GM19397 (cell line): ENCODE measurements around the gene TENM4.

Source experiments
- ATAC-seq: cut with Tn5 transposase; IDR thresholded peaks from one replicate; pipeline ENCODE4 v1.9.1; 2021; ENCODE audit warnings: mild to moderate bottlenecking, moderate library complexity; ENCODE audit not compliant: unreplicated experiment

TENM4 gene

DNA sequence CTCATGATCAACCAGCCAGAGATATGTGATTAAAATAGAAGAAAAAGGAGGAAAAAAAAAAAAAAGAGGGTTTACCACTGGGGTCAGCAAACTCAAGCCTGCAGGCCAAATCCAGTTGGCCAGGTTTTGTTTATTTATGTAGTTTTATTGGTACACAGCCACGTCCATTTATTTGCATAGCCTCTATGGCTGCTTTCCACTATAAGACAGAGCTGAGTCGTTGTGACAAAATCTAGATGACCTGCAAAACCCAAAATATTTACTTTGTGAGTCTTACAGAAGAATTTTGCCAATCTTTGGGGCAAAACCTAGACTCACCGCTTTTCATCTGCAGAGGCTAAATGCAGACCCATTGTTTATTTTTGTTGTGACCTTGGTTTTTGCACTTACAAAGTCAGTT is 87.1 kb downstream of the TENM4 start:
- ATAC-seq: no peak

DNA sequence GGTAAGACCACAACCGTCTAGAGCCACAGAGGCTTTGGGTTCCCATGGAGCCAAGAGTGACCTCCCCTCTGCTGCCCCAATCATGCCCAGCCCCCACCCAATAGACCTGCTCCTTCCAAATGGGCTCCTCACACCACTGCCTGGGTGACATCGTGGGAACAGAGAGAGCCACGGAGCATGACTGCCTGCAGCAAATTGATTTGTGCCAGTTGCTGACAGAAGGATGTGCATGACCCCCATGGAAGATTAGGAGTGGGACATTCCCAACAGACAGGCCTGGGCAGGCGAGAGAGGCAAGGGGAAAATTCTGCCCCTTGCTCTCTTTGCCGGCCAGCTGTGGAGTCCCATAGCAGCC is 88.5 kb downstream of the TENM4 start:
- no peak for ATAC-seq

DNA sequence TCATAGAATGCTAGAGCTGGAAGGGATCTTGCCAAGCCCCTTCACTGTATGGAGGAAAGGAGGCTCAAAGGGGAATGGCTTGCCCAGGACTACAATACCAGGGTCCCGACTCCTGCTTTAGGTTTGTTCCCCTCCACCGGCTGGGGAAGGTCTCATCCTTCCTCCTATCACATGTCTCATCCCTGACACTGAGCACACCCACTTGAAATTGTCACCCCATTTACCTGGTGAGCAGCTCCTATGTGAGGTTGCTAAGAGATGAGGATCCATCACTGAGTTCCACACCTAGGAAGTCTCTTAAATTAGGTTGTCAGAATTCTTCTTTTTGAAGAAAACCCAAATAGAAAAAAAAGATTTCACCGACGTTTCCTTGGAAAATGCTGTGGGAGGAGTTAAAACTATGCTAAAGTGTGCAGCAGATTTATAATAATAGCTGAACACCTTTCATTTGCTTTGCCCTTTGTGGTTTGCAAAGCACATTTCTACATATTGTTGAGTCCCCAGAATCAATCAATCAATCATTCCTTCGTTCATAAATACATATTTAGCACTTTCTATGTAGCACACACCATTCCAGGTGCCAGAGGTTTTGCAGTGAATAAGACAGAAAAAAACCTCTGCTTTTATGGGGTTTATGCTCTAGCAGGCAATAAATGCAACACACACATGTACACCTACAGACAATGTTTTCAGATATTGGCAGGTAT is 91.7 kb downstream of the TENM4 start:
- no peak for ATAC-seq

DNA sequence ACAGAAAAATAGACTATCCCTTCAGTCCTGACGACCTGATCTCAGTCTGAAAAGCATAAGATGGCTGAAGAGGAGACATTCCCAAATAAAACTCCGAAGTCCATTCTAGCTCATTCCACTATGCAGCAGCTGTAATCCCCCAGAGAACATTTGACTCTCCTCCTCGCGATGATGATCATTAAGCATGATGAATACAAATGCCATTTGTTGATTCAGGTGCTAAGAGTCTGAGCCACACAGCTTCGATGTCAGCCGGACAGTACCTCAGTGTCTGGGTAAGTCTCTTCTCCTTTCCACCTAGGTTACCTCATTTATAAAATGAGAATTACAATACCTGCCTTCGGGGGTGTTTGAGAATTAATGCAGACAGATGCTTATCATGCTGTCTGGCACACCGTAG is 94.8 kb downstream of the TENM4 start:
- no peak for ATAC-seq

DNA sequence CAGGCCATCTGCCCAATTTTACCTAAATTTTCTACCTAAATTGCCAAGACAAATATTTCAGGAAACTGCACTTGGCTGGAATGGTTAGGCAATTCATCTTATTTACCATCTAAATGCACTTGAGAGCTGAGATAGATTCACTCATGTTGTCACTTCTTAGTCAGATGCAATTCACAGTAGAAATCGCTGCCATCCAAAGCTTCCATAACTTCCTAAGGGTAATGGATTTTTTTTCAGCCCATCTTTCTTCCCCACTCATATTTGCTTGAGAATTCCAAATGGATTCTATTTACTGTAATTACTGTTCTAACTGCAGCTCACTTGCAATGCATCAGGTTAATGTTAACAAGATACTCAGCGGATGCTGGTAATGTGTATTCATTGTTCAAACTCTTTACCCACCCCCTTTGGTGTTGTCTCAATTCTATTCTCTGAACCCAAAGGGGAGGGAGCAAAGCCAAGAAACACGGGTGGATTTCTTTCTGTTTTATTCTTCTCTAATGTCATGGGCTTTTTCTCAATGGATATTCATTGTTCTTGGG is 96.0 kb downstream of the TENM4 start:
- no peak for ATAC-seq

DNA sequence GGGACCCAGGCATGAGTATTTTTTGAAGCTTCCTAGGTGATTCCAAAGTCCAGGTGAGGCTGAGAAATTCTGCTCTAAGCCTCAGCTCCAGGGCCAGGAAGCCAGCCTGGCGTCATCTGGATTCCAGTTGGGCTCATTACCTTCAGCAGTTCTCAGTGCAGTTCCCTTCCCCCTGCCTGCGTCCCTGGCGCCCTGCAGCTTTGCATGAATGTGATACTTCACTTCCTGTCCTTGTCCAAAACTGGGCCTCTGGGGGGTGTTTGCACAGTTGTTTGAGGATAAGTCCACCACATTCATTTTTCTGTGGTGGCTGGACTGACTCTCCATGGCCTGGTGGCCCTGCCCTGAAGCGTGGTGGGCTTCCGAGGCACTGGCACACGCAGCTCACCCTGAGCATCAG is 98.1 kb downstream of the TENM4 start:
- ATAC-seq: no peak

DNA sequence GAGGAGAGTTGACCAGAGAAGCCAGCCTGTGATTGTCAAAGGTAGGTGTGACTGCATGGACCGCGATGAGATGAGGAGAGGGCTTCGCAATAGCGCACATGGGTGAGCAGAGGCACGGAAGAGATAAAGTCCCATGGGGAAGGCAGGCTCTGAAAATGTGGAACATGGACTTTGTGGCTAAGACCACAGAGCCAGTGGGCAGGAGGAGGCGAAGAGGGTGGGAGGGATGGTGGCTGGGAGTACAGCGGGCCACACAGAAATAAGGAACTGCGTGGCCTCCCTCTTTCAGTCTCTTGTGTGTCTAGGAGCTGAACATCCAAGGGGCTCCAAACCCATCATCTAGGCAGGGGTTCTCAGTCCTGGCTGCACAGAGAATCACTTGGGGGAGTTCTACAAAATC is 98.6 kb downstream of the TENM4 start:
- ATAC-seq: no peak

DNA sequence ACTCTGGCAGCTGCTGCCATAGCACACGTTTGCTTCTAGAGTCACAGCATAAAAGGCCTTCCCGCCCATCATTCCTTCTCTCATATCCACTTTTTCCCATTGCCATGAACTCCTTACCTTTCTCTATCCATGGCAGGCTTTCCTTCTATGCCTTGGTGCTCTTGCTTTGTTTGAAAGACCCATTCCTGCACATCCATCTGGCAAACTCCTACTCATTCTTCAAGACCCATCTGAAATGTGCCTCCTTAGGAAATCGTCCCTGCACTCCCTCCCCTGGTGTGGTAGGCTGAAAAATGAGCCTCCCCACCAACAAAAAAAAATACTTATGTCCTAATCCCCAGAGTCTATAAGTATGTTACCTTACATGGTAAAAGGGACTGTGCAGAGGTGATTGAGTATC is 100.3 kb downstream of the TENM4 start:
- ATAC-seq: no peak

DNA sequence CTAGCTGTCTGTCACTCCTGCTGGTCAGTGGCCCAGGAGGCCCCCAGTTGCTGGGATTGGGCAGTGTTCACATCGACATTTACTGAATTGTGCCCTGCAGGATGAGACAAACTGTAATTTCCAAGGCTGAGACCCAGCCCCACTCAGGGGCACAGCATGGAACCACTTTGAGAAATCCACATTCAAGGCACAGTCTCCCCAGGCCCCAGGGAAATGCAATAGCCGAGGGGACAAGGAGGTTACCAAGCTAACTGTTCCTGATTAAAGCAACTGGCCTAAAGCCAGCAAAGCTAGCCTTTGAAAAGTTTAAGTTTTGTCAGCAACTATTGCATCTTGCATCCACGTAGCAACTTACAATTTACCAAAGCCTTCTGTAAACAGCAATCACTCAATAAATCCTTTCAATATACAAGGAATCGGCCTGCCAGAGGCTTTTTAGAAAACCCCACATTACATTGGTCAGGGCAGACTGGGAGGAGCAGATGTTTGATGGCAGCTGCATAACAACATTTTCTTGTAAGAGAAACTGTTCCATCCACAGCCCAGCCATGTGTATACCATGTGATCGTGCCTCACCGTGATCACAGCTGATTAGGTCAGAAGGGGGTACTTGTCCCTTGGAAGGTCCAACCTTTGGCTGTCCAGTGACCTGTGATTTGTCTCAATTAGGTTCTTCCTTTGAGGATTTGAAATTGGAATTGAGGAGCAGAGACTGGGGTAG is 103.9 kb downstream of the TENM4 start:
- ATAC-seq: no peak

DNA sequence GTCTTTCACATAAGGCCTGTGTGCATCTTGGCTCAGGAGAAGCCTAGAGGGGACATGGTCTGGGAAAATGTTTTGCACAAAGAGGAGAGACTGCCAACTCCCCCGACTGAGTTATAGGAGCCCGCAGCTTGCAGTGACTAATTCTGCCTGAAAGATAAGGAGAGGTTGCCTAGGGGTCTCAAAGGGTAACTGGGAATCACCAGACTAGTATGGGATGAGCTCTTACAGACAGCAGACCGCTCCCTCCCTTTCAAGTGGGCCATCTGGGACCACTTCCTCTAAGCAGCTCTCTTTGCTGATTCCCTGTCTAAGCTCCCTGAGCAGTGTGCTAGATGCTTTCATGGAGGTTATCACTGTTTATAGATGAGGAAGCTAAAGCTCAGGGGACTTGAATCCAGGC is 105.1 kb downstream of the TENM4 start:
- no peak for ATAC-seq

DNA sequence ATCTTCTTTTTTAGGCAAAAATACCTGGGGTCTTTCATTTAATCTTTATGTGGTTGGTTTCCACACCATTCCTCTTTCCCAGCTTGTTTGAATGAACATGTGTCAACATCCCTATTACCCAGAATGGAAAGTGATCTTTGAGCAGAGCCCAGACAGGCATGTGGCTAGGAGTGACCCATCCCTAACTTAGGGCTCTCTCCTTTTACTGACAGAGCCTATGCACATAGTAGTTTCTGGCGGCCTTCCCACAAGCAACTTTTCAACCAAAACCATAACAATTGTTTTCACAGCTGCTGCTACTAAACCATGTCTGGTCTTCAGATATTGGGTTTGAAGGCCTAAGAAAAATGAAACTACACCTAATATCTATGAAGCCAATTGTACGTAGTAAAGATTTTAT is 107.5 kb downstream of the TENM4 start:
- no peak for ATAC-seq

DNA sequence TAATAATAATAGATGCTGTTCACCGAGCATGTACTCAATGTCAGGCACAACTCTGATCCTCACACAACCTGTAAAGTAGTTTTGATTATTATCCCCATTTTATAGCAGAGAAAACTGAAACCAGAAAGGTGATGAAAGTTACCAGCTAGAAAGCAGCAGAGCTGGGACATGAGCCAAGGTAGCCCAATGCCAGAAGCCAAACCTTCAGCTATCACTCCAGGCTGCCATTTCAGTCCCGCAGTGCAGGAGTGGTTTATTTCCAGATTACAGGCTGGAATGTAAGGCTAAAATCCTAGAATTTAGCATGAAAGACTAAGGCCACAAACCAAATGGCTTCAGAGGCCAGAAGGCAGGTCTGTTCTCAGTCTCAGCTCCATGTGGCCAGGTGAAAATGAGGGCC is 108.8 kb downstream of the TENM4 start:
- no peak for ATAC-seq

DNA sequence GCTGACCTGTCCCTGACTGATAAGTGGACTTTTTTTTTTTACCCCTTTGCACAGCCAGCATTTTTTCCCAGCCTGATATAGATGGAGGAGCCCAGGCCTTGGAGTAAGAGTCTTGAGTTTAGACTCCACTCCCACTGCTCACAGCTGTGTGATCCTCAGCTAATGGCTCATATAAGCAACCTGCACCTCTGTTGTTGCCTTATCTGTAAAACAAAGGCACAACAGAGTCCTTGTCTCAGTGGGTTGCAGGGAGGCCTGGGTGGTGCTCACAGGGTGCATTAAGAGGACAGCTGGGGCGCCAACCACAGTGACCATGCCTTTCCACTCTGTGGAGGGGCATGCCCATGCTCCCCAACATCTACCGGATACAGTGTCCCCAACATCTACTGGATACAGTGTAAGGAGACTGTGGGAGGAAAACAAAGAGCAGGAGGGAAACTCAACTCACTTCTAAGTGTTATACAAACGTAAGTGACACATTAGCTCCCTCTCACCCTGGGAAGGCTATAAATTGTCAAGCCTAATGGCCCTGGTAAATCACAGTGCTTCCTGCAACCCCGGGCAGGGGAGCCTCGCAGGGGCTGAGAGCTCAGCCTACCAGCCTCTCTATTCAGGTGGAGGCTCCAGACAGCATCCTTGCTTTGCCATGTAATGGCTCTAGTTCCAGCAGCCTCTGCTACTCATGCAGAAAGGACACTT is 109.5 kb downstream of the TENM4 start:
- no peak for ATAC-seq

DNA sequence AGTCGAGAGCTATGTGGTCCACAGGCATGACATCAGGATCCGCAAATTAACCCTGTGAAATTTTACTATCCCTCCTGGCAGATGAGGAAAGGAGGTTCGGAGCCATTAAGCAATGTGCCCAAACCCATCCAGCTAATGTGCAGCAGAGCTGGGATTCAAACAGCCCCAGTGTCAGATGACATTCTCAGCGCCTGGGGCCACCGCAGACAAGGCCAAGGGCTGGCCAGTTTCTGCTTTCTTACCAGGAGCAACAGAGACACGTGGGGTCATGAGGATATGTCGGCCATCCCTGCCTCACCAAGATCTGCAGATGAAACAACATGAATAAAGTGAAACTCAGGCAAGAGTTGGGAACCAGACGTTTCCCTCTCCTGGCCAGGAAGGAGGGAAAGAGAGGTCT is 110.2 kb downstream of the TENM4 start:
- ATAC-seq: no peak

DNA sequence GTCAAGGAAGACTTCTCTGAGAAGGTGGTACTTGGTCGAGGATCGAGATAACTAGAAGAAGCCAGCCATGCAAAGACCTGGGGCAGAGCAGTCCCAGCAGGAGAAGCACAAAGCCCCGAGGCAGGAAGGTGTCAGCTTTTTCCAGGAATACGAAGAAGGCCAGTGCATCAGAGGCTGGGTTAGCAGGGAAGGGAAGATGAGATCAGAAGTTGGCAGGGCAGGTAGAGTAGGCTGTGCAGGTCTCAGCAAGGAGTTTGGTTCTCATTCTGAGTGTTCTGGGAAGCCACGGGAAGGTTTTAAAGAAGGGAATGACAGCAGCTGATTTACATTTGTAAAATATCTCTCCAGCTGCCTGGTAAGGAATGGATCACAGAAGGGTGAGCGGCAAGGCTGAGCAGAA is 111.3 kb downstream of the TENM4 start:
- ATAC-seq: no peak

DNA sequence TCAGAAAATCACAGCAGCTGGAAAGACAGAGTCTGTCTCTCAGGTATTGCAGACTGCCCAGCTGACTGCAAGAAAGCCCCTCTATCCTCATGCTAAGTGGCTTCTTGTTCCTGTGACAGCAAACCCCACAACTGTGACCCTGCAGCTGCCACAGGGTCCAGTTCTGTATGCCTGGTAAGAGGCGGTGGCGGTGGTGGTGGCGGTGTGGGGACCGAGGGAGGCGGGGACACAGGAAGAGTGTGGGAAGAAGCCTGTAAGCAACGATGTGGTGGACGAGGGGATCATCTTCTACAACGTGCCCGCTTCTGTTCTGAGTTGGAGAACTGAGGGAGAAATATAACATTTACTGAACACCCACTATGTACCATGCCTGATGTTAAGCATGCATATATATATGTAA is 112.4 kb downstream of the TENM4 start:
- ATAC-seq: no peak

DNA sequence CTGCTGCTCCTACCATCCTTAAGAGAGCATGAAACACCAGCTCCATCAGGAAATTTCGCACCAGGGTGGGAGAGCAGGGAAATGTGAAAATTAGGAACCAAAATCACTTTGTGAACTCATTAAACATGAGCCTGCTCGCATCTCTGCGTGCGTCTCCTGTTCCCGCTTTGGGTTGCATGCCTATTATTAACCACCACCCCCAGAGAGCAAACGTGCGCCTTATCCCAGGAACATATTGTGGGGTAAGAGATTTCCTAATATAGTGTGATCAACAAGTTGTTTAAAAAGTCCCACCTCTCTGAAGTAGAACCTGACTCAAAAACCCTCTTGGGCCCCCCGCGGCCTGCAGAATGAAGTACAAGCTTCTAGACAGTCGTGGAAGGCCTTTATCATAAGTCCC is 115.0 kb downstream of the TENM4 start:
- no peak for ATAC-seq

DNA sequence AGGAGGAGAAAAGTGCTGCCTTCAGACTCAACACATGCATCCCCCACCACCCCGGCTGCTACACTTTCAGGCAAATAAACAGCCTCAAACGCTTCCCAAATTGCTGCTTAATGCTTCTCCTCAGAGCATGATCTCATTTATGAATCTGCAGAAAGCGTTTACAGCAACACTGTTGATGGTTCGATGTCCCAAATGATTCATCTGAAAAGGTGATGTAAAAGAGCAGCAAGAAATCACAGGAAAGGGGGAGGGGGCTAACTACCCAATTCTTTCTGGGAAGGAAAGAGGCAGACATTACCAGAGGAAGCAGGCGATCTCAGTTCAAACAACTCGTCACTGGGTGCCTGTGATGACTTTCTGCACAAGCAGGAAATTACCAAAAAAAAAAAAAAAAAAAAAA is 119.6 kb downstream of the TENM4 start:
- no peak for ATAC-seq

DNA sequence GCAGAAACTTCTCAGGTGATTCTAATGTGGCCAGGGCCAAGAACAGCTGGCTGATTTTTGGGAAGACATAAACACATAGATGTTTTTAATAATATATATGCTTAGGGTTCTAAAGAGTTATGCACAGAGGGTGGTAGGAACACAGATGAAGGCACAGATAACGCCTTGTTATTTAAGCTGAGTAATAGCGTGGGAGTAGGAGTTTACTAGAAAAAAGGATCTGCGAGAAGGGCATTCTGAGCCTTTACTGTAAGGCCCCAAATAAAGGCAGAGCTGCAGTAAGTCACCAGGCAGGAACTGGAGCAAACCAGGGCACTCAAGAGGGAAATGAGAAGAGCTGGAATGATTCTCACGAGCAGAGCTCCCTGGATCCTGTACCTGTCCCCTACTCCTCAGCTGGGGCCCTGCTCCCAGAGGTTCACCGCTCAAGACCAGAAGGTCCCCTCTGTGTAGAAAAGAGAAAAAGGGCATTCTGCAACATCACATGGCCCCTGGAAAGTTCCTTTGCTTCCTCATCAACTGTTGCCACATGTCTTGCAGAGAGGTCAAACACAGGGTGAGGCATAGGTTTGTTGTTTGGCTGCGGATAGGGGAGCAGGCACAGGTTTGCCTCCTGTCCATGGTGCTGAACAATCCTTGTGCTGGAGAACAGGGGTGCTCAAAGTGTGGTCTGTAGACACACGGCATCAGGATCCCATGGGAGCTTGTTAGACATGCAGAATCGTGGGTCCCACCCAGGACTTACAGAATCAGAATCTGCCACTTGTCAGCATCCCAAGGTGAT is 125.7 kb downstream of the TENM4 start:
- ATAC-seq: no peak

DNA sequence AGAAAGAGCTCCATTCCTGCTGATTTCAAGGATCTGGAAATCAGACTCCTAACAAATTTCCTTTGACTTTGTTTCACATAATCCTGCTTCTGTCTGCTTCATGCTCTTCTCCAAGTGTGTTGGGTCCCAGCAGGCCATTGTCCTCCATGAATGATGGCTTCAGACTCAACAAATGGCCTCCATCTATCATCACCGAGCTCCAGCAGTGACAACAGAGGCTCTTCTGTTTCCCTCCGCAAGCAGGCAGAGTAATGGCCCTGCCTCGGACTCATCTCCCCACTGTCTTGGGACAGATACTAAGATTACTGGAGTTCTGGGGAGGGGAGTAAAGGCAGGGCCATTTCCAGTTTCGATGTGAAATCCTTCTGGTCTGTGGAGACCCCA is 127.3 kb downstream of the TENM4 start:
- ATAC-seq: no peak
